ENCODE measurements around the gene AGPS. TPM values are rescaled to one million over a fixed set of nuclear protein-coding genes. Genes with fewer than 3 reads are reported as not detected.

AGPS gene
- polyA plus RNA-seq, 1 of the 3 experiments (the other 2 are of a cell fraction), result 10.9 TPM

GRCh38 chr2:177554365-177554764 lies 161.8 kb downstream of the AGPS start:
- TF ChIP-seq NRF1 (IDR thresholded peaks at IDR 0.05; ENCODE audit: low read depth, low read length), result no peak
- no peak for TF ChIP-seq SMC3 (IDR thresholded peaks at IDR 0.05; ENCODE audit: low read depth, low read length)
- no peak for TF ChIP-seq GATA2 (CRISPR knock-in tag; IDR thresholded peaks at IDR 0.05)
- TF ChIP-seq, protein P1, sequence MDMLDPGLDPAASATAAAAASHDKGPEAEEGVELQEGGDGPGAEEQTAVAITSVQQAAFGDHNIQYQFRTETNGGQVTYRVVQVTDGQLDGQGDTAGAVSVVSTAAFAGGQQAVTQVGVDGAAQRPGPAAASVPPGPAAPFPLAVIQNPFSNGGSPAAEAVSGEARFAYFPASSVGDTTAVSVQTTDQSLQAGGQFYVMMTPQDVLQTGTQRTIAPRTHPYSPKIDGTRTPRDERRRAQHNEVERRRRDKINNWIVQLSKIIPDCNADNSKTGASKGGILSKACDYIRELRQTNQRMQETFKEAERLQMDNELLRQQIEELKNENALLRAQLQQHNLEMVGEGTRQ (IDR thresholded peaks at IDR 0.05; ENCODE audit: borderline replicate concordance, low read depth, low read length), result no peak
- TF ChIP-seq MAX (IDR thresholded peaks at IDR 0.05; ENCODE audit: low read depth), result no peak
- TF ChIP-seq GABPA (IDR thresholded peaks at IDR 0.05; ENCODE audit: low read depth), result no peak
- no peak for TF ChIP-seq REST (IDR thresholded peaks at IDR 0.05; ENCODE audit: low read depth, low read length)
- no peak for TF ChIP-seq TAF1 (IDR thresholded peaks at IDR 0.05; ENCODE audit: borderline replicate concordance, low read depth, low read length)
- no peak for TF ChIP-seq EP300 (IDR thresholded peaks at IDR 0.05; ENCODE audit: borderline replicate concordance in 1 of 2, low read depth in 1 of 2, low read length in 1 of 2)
- no peak for TF ChIP-seq MEF2A (IDR thresholded peaks at IDR 0.05; ENCODE audit: borderline replicate concordance, low read depth)
- TF ChIP-seq, protein P2, sequence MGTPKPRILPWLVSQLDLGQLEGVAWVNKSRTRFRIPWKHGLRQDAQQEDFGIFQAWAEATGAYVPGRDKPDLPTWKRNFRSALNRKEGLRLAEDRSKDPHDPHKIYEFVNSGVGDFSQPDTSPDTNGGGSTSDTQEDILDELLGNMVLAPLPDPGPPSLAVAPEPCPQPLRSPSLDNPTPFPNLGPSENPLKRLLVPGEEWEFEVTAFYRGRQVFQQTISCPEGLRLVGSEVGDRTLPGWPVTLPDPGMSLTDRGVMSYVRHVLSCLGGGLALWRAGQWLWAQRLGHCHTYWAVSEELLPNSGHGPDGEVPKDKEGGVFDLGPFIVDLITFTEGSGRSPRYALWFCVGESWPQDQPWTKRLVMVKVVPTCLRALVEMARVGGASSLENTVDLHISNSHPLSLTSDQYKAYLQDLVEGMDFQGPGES (IDR thresholded peaks at IDR 0.05; ENCODE audit: low read depth, low read length), result no peak
- POLR2A ChIA-PET, result interaction anchor here (0.6 kb wide), 1 partner anchor 63 kb away, joined by 3 read pairs; no protein-coding TSS in a partner anchor

More at GRCh38 chr2:177554365-177554764, 161.8 kb downstream of the AGPS start:
- Histone ChIP-seq H3K4me3 (ENCODE audit: low read depth in 2 of 2, low read length in 1 of 2) (no peak overlapping the region; a peak in 1 of 4 replicates), H3K4me1 (ENCODE audit: control insufficient read depth in 1 of 2, insufficient read depth in 2 of 2, low read depth in 1 of 2, low read length in 1 of 2) (peaks cover 0 to 11% of the 10 kb centered on the region in 2 experiments; a peak in 2 of 4 replicates), H4K20me1 (ENCODE audit: insufficient read depth) (no peaks in the 10 kb centered on the region), H3K4me2 (no peak overlapping the region), H3K27ac (ENCODE audit: low read depth in 2 of 2, low read length in 1 of 2) (no peak overlapping the region; a peak in 1 of 4 replicates), H3K9me3 (no peaks in the 10 kb centered on the region), H3F3A (replicated peaks; ENCODE audit: insufficient read depth) (no peaks in the 10 kb centered on the region), H3K9ac (no peak overlapping the region), H3K36me3 (replicated peaks in 1 of 2; ENCODE audit: control insufficient read depth in 1 of 2, insufficient read depth in 2 of 2, low read length in 1 of 2) (no peaks in the 10 kb centered on the region), H3K27me3 (ENCODE audit: insufficient read depth) (no peaks in the 10 kb centered on the region), H3K79me2 (ENCODE audit: insufficient read depth) (no peaks in the 10 kb centered on the region), H2AFZ (ENCODE audit: low read depth) (no peak overlapping the region), H3K9me2 (no peaks in the 10 kb centered on the region)
- CTCF ChIA-PET, result no interaction called here
- DNase-seq, result no peak

Data from SK-N-SH (cell line).